IPS-NIHi7 (cell line): ENCODE results near the gene TOX2.

Source experiments
- DNase-seq: peaks from one replicate; pipeline ENCODE4 v3.0.0; 2012; ENCODE audit warnings: mixed read lengths; ENCODE audit errors: extremely low spot score

TOX2 gene

GRCh38 chr20:44098657-44099056 is 184.0 kb downstream of the TOX2 start:
- no peak for DNase-seq

- no peak for DNase-seq
Observed at GRCh38 chr20:44099832-44100231, 185.2 kb downstream of the TOX2 start.

DNA sequence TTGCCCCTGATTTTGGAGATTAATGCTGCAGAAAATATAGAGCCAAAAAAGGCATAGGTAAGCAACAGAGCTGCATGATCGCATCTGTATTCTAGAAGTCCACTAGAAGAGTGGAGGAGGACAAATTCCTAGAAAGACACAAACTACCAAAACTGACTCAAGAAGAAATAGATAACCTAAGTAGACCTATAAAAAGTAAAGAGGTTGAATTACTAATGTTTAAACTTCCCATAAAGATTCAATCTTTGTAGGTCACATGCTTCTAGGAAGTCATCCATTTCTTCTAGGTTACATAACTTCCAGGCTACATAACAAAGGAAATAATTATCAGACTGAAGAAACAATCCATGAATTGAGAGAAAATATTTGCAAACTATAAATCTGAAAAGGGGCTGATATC is 187.9 kb downstream of the TOX2 start:
- DNase-seq: no peak

DNA sequence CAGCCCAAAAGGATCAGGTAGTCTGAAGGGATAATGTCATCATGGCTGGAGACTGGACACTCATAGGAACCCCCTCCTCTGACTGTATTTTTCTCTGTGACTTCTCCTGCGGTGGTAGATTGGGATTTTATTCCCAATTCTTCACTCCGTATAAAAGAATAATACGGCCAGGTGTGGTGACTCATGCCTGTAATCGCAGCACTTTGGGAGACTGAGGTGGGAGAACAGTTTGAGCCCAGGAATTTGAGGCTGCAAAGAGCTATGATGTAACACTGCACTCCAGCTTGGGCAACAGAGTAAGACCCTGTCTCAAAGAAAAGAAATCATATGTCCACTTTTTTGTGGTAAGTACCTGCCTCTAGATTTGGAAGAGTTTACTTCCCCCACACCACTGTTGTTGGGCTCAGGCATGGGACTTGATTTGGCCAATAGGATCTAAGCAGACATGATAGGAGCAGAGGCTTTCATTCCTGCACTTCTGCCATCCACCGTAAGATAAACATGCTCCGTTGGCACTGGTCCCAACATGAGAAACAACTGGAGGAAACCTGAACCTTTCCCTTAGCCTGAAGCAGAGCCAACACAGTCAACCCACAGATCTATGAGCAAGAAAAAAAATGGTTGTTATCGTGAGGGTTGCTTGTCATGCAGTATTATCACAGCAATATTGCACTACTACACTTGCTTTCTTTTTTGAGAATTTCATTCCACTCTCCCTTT is 190.3 kb downstream of the TOX2 start:
- DNase-seq: no peak

DNA sequence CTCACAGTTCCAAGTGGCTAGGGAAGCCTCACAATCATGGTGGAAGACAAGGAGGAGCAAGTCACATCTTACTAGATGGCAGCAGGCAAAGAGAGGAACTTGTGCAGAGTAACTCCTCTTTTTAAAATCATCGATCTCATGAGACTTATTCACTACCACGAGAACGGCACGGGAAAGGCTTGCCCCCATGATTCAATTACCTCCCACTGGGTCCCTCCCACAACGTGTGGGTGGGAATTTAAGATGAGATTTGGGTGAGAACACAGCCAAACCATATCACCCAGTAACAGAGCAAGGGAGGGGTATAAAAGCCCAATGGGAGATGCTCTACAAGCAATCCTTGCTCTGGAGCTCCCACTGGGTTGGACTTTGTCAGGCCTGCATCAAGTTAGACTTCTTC is 192.0 kb downstream of the TOX2 start:
- DNase-seq: no peak

DNA sequence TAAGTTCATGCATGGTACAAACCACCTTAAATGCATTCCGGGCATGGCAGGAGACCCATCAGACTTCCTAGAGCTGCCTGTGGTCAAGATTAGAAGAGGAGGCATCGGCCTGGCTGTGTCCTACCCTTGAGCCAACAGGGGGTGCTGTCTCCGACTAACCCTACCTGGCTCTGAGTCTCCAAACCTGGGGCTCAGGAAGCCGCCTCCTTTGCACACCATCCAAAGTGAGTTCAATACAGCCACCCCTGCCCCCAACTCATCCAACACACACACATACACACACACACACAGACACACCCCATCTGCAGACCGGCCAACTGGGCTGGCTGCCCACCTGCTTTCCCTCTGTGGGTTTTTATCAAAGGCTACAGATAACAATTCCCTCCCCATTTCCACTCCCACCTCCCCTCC is 195.3 kb downstream of the TOX2 start:
- peak; percentile 75 for DNase-seq

DNA sequence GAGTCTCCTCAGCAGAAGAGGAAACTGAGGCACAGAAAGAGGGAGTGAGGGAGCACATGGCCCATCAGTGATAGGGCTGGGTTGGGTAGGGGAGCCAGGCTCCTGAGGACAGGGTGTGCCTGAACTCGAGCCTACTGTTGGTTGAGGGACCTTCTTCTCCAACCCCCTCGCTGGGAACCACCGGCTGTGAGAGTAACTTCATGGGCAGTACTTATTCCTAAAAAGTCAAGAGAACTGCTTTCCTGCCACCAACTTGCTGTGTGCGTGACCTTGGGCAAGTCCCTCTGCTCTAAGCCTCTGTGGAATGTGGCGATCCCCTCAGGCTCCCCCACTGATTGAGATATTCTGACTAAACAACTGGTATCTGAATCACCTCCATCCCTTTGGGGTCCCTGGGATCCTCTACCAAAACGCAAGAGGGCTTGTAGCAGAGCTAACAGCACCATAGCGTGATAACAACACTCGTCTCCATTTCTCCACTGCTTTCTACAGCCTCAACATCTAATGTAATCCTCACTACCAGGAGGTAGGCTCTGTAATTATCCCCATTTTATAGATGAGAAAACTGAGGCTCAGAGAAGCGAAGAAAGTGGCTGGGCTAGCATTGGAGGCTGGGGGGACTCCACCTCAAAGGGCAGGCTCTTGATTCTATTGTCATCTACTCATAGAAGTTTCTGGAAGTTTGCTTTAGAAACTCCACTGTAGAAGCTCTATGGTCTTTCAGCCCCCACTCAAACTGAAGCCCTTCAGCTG is 196.3 kb downstream of the TOX2 start:
- no peak for DNase-seq

GRCh38 chr20:44111712-44112335 is 197.2 kb downstream of the TOX2 start:
- no peak for DNase-seq

DNA sequence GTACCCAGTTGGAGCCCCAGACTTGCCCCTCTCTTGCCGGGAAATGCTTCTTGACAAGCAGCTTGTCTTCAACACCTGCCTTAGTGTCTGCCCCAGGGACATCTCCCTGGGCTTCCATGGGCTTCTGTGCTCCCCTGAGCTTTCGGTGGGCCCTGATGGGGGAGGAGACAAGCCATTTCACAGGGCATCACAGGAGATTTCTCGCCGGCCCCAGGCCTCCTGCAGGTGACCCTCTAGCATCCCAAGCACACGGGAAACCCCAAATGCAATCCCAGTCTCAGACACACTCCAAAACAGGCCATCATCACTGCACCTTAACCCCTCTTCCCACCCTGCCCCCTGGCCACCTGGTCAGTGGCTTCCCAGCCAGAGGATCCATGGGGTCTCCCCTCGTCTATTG is 197.8 kb downstream of the TOX2 start:
- DNase-seq: no peak

DNA sequence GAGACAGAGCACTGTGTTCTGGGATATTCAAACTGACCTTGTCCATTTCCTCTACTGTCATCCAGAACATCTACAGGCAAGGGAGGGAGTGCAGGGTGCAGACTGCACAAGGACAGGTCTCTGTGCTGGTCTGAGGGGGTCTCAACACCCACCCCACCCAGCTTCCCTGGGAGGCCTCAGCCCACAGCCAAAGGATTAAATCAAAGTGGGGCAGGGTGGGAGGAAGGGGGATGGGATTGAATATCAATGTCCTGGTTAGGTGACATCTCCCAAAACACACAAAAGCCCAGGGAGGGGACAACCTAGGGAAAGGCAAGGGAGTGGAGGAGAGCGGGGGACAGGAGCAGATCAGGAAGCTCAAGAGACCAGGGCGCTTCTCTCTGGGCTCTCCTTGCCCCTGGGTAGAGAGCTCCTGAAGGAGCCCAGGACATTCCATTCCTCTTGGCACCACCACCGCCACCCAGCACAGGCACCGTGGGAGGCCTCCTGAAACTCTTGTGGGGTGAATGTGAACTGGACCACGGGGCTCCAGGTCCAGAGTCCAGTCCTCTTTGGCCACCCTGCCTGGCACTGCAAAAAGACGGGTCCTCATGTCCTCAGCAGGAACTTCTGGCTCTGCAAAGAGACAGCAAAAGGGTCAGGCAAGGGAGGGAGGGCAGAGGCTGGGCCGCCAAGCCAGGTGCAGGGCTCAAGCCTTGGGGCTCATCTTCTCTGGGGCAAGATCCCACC is 198.4 kb downstream of the TOX2 start:
- no peak for DNase-seq

DNA sequence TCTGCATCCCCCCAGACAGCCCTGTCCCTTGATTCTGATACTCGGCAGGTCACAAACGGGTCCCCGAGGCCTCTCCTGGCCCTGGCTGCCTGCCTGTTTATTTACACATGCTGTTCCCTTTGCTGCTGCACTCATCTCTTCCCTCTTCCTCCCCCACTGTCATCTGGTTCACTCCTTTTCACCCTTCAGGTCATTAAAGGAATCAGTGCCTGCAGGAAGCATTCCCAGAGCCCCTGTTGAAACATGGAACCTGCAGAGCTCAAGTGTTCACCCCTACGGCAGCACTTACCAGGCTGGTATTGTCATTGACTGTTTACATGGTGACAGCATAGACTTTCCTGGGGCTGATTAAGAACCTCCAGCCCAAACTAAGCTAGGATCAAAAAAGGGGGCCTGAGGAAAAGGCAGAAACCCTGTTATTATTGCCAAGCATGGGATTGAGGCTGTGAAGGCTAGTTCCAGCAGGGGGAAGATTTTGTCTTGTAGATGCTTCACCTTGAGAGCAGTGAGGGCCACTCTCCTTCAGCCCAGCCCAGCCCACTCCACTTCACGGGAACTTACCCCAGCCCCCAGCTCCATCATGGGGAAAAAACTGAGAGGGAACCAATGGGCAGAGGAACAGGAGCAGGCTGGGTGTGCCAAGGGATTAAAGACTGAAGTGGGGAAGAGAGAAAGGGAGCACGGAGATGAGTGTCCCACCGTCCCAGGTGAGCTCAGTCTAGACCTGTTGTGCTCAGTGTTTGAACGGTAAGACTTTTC is 199.1 kb downstream of the TOX2 start:
- no peak for DNase-seq

GRCh38 chr20:44115181-44115580 is 200.5 kb downstream of the TOX2 start:
- DNase-seq: no peak

DNA sequence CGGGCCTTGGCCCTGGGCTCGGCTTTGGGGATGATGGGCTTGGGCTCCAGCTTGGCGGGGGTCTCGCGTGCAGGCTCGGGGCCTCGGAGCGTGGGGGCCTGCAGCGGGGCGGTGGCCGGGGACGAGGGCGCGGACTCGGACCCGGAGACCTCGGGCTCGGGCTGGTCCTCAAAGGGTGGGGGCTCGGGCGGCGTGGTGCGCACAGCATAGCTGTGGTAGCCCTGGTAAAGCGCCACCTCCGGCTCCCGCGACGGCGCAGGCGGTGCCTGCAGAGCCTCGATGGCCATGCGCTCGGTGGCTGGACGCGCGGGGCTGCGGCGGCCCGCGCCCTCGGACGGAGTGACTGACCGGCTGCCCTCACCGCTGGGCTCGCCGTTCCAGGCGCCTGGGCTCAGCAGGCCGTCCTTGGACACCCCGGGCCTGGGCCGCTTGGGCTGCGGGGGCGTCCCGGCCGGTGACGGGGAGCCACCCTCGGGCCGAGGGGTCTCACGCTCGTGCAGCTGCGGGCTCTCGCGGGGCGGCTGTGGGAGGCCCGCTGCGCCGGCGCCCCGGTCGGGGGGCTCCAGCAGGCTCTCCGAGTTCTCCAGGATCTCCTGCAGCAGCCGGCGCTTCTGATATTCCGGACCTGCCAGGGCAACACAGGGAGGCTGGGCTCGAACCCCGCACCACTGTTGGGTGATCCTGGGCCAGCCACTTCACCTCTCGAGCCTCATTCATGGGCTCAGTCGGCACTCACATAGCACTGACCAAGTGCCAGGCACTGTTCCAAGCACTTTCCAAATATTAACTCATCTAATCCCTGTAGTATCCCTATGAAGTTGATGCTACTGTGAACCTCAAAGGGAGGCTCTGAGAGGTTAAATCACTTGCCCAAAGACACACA is 201.4 kb downstream of the TOX2 start:
- no peak for DNase-seq

GRCh38 chr20:44117296-44118184 is 202.9 kb downstream of the TOX2 start:
- no peak for DNase-seq

GRCh38 chr20:44118185-44119033 is 203.8 kb downstream of the TOX2 start:
- DNase-seq: no peak
